Trophoblast cell (in vitro differentiated cells and primary cell): ENCODE data around the gene FKBP14.

Source experiments
- DNase-seq, 2 donors: peaks; one replicate each; pipeline ENCODE4 v3.0.0-alpha.2; 2016
- H2AFZ ChIP-seq: 2 replicates; pipeline ENCODE4 v1.6.1; 2013; ENCODE audit warnings: low read length, moderate library complexity, mild to moderate bottlenecking; ENCODE audit not compliant: insufficient read depth, poor library complexity
- H2AK5ac ChIP-seq: 2 replicates; pipeline ENCODE4 v1.6.1; 2013; ENCODE audit warnings: mild to moderate bottlenecking, low read length
- H2BK120ac ChIP-seq: 2 replicates; pipeline ENCODE4 v1.6.1; 2013; ENCODE audit warnings: low read length, mild to moderate bottlenecking, moderate library complexity; ENCODE audit not compliant: insufficient read depth, poor library complexity
- H2BK12ac ChIP-seq: 2 replicates; pipeline ENCODE4 v1.6.1; 2013; ENCODE audit warnings: mild to moderate bottlenecking, low read length, moderate library complexity
- H2BK5ac ChIP-seq: 2 replicates; pipeline ENCODE4 v1.6.1; 2013; ENCODE audit warnings: low read length, low read depth, moderate library complexity, mild to moderate bottlenecking; ENCODE audit not compliant: poor library complexity
- H3K14ac ChIP-seq: 2 replicates; pipeline ENCODE4 v1.6.1; 2013; ENCODE audit warnings: mild to moderate bottlenecking, low read length
- H3K18ac ChIP-seq: 2 replicates; pipeline ENCODE4 v1.6.1; 2013; ENCODE audit warnings: mild to moderate bottlenecking, low read length
- H3K23ac ChIP-seq: 2 replicates; pipeline ENCODE4 v1.6.1; 2013; ENCODE audit warnings: low read length
- H3K27ac ChIP-seq: 2 replicates; pipeline ENCODE4 v1.5.1; 2013; ENCODE audit warnings: low read depth, mild to moderate bottlenecking, inconsistent platforms, low read length, moderate library complexity
- H3K27me3 ChIP-seq: 2 replicates; pipeline ENCODE4 v1.6.1; 2013; ENCODE audit warnings: inconsistent platforms, mild to moderate bottlenecking, low read length, moderate library complexity; ENCODE audit not compliant: insufficient read depth
- H3K36me3 ChIP-seq, 2 experiments: 1 replicate in 1 of 2; 2 replicates in 1 of 2; pipeline ENCODE4 v1.6.1; 2013; ENCODE audit warnings: low read length in 2 of 2, mild to moderate bottlenecking in 2 of 2, moderate library complexity in 1 of 2; ENCODE audit not compliant: insufficient read depth in 2 of 2, control insufficient read depth in 1 of 2
- H3K4ac ChIP-seq: 2 replicates; pipeline ENCODE4 v1.6.1; 2013; ENCODE audit warnings: low read depth, mild to moderate bottlenecking, low read length, moderate library complexity
- H3K4me1 ChIP-seq, 2 experiments: 1 replicate in 1 of 2; 2 replicates in 1 of 2; pipeline ENCODE4 v1.6.1; 2013; ENCODE audit warnings: low read length in 2 of 2, mild to moderate bottlenecking in 2 of 2, moderate library complexity in 1 of 2; ENCODE audit not compliant: insufficient read depth in 2 of 2, control insufficient read depth in 1 of 2
- H3K4me2 ChIP-seq: 2 replicates; pipeline ENCODE4 v1.6.1; 2013; ENCODE audit warnings: inconsistent platforms, mild to moderate bottlenecking, low read length, moderate library complexity
- H3K4me3 ChIP-seq: 2 replicates; pipeline ENCODE4 v1.5.1; 2013; ENCODE audit warnings: mild to moderate bottlenecking, low read depth, low read length, inconsistent platforms
- H3K79me1 ChIP-seq: one replicate; pipeline ENCODE4 v1.6.1; 2013; ENCODE audit warnings: low read length
- H3K79me2 ChIP-seq: 2 replicates; pipeline ENCODE4 v1.6.1; 2013; ENCODE audit warnings: low read length, mild to moderate bottlenecking; ENCODE audit not compliant: control insufficient read depth, insufficient read depth, poor library complexity
- H3K9ac ChIP-seq: 2 replicates; pipeline ENCODE4 v1.6.1; 2013; ENCODE audit warnings: mild to moderate bottlenecking, low read length
- H3K9me3 ChIP-seq: 2 replicates; pipeline ENCODE4 v1.6.1; 2013; ENCODE audit warnings: low read depth, mild to moderate bottlenecking, control low read depth, inconsistent platforms, low read length; ENCODE audit not compliant: insufficient read depth
- H4K12ac ChIP-seq: 2 replicates; pipeline ENCODE4 v1.6.1; 2013; ENCODE audit warnings: low read depth, mild to moderate bottlenecking, low read length, moderate library complexity
- H4K8ac ChIP-seq: 2 replicates; pipeline ENCODE4 v1.6.1; 2013; ENCODE audit warnings: low read depth, mild to moderate bottlenecking, low read length, moderate library complexity
- H4K91ac ChIP-seq: one replicate; pipeline ENCODE4 v1.6.1; 2013; ENCODE audit warnings: low read depth, mild to moderate bottlenecking, low read length, moderate library complexity
- WGBS: extraction: QIAGEN DNeasy Blood & Tissue Kit; methylation state at CpG from one replicate; pipeline ENCODE4 v1.1.7; 2013; ENCODE audit warnings: missing lambda C conversion rate; ENCODE audit not compliant: insufficient read length, insufficient coverage; ENCODE audit errors: extremely low coverage; 5-methylcytosine and 5-hydroxymethylcytosine counted together

FKBP14 gene

GRCh38 chr7:29969738-29970137 is 56.8 kb downstream of the FKBP14 start:
- Histone ChIP-seq H2BK12ac (no peak overlapping the region), H4K8ac (no peak overlapping the region), H3K36me3 (no peaks in the 10 kb centered on the region), H3K27me3 (no peaks in the 10 kb centered on the region), H2AK5ac (no peak overlapping the region), H3K14ac (no peak overlapping the region), H3K27ac (no peak overlapping the region), H3K79me1 (no peaks in the 10 kb centered on the region), H2BK120ac (no peak overlapping the region), H3K18ac (no peak overlapping the region), H3K23ac (no peak overlapping the region), H4K12ac (no peak overlapping the region), H3K9ac (no peak overlapping the region), H4K91ac (no peak overlapping the region), H2AFZ (no peak overlapping the region), H3K9me3 (no peaks in the 10 kb centered on the region), H3K79me2 (no peaks in the 10 kb centered on the region), H3K4me1 (peaks cover 0 to 2% of the 10 kb centered on the region in 2 experiments), H3K4ac (no peak overlapping the region), H3K4me2 (no peak overlapping the region), H2BK5ac (no peak overlapping the region), H3K4me3 (no peak overlapping the region)
- DNase-seq = peak in 1 of 2 donors; percentile 26
- WGBS = no CpG with 5 or more reads among the region's 2 CpGs

GRCh38 chr7:29968683-29969395 is 57.7 kb downstream of the FKBP14 start:
- no peak overlapping the region for H4K12ac ChIP-seq
- H2AFZ ChIP-seq = no peak overlapping the region
- H3K9me3 ChIP-seq = no peaks in the 10 kb centered on the region
- H4K91ac ChIP-seq = no peak overlapping the region
- H2BK12ac ChIP-seq = no peak overlapping the region
- no peak overlapping the region for H3K4ac ChIP-seq
- H3K79me2 ChIP-seq = no peaks in the 10 kb centered on the region
- no peaks in the 10 kb centered on the region for H3K36me3 ChIP-seq
- H3K23ac ChIP-seq = no peak overlapping the region
- no peak overlapping the region for H3K27ac ChIP-seq
- H3K14ac ChIP-seq = no peak overlapping the region
- no peak overlapping the region for H2AK5ac ChIP-seq
- no peak for DNase-seq
- peak overlapping the region; percentile 2 for H3K4me2 ChIP-seq
- H3K18ac ChIP-seq = no peak overlapping the region
- H3K9ac ChIP-seq = no peak overlapping the region
- peaks cover 0 to 2% of the 10 kb centered on the region in 2 experiments for H3K4me1 ChIP-seq
- no peaks in the 10 kb centered on the region for H3K27me3 ChIP-seq
- no peak overlapping the region for H4K8ac ChIP-seq
- no peak overlapping the region for H3K4me3 ChIP-seq
- no peak overlapping the region for H2BK5ac ChIP-seq
- WGBS = no CpG with 5 or more reads among the region's 12 CpGs
- H3K79me1 ChIP-seq = no peaks in the 10 kb centered on the region
- no peak overlapping the region for H2BK120ac ChIP-seq

- no peak overlapping the region for H4K91ac ChIP-seq
- DNase-seq = no peak
- H2BK12ac ChIP-seq = no peak overlapping the region
- H2BK5ac ChIP-seq = no peak overlapping the region
- no peak overlapping the region for H3K14ac ChIP-seq
- no peak overlapping the region for H2AFZ ChIP-seq
- no peak overlapping the region for H2BK120ac ChIP-seq
- no peak overlapping the region for H3K9ac ChIP-seq
- H3K4me2 ChIP-seq = no peak overlapping the region
- H3K23ac ChIP-seq = no peak overlapping the region
- no CpG with 5 or more reads among the region's 3 CpGs for WGBS
- no peak overlapping the region for H3K27ac ChIP-seq
- H3K18ac ChIP-seq = no peak overlapping the region
- H3K9me3 ChIP-seq = no peaks in the 10 kb centered on the region
- H3K27me3 ChIP-seq = no peaks in the 10 kb centered on the region
- H3K4ac ChIP-seq = no peak overlapping the region
- no peak overlapping the region for H3K4me3 ChIP-seq
- peaks cover 0 to 2% of the 10 kb centered on the region in 2 experiments for H3K4me1 ChIP-seq
- H4K8ac ChIP-seq = no peak overlapping the region
- H3K79me1 ChIP-seq = no peaks in the 10 kb centered on the region
- H3K79me2 ChIP-seq = no peaks in the 10 kb centered on the region
- H3K36me3 ChIP-seq = peaks cover 0 to 3% of the 10 kb centered on the region in 2 experiments
- H4K12ac ChIP-seq = no peak overlapping the region
- H2AK5ac ChIP-seq = no peak overlapping the region
Measured at GRCh38 chr7:29965030-29965429, 61.5 kb downstream of the FKBP14 start.

- Histone ChIP-seq H3K4me3 (no peak overlapping the region), H3K23ac (no peak overlapping the region), H3K4me1 (no peaks in the 10 kb centered on the region), H3K79me1 (no peaks in the 10 kb centered on the region), H3K9me3 (no peaks in the 10 kb centered on the region), H2AFZ (no peak overlapping the region), H3K9ac (no peak overlapping the region), H3K4me2 (no peak overlapping the region), H3K18ac (no peak overlapping the region), H4K12ac (no peak overlapping the region), H3K36me3 (peaks cover 2 to 3% of the 10 kb centered on the region in 2 experiments), H3K79me2 (no peaks in the 10 kb centered on the region), H3K27me3 (no peaks in the 10 kb centered on the region), H2AK5ac (no peak overlapping the region), H2BK5ac (no peak overlapping the region), H2BK120ac (no peak overlapping the region), H2BK12ac (no peak overlapping the region), H3K14ac (no peak overlapping the region), H3K4ac (no peak overlapping the region), H3K27ac (no peak overlapping the region), H4K8ac (no peak overlapping the region), H4K91ac (no peak overlapping the region)
- WGBS = no CpG with 5 or more reads among the region's 1 CpG
- DNase-seq = no peak
Measured at GRCh38 chr7:29962035-29962434, 64.5 kb downstream of the FKBP14 start.
